H1 (cell line): ENCODE measurements around the gene BPI. TPM values are rescaled to one million over a fixed set of nuclear protein-coding genes. Genes with fewer than 3 reads are reported as not detected.

Source experiments
- CTCF ChIA-PET: fragments of 300-600 bp; sonication (Branson Sonifier 250); formaldehyde crosslinking; loops from one replicate; lab custom pipeline; 2021; ENCODE audit not compliant: partially characterized antibody; lab: Charles Lee
- POLR2A ChIA-PET: fragments of 300-600 bp; sonication (Branson Sonifier 250); formaldehyde crosslinking; loops from one replicate; lab custom pipeline; 2021; ENCODE audit warnings: inconsistent platforms; ENCODE audit not compliant: partially characterized antibody; lab: Charles Lee
- DNase-seq, 2 experiments: peaks; one replicate each; pipeline versions ENCODE4 v3.0.0 to v3.0.0-alpha.2; 2010 to 2022; ENCODE audit warnings: low spot score in 2 of 2, low read depth in 1 of 2, mixed read lengths in 1 of 2
- FAIRE-seq: peaks from 2 replicates; lab custom pipeline; 2011; peaks lifted over from hg19 to GRCh38; lab: Jason Lieb, UNC
- H2AFZ ChIP-seq: 2 replicates; pipeline ENCODE4 v1.8.1; 2012; ENCODE audit warnings: low read length, inconsistent platforms
- H2AK5ac ChIP-seq: 2 replicates; pipeline ENCODE4 v1.6.1; 2013; ENCODE audit warnings: low read depth, low read length
- H2BK120ac ChIP-seq: replicated peaks from 2 replicates; pipeline ENCODE3; 2013; ENCODE audit warnings: low read depth, low read length, inconsistent platforms
- H2BK12ac ChIP-seq: 2 replicates; pipeline ENCODE4 v1.6.1; 2013; ENCODE audit warnings: low read depth, low read length
- H2BK15ac ChIP-seq: 2 replicates; pipeline ENCODE4 v1.6.1; 2013; ENCODE audit warnings: low read length
- H2BK20ac ChIP-seq: 2 replicates; pipeline ENCODE4 v1.6.1; 2013; ENCODE audit warnings: low read length
- H2BK5ac ChIP-seq: 2 replicates; pipeline ENCODE4 v1.6.1; 2013; ENCODE audit warnings: low read depth, low read length
- H3K14ac ChIP-seq: 2 replicates; pipeline ENCODE4 v1.6.1; 2013; ENCODE audit warnings: inconsistent platforms; ENCODE audit not compliant: insufficient read length
- H3K18ac ChIP-seq: 2 replicates; pipeline ENCODE4 v1.6.1; 2013; ENCODE audit warnings: low read length; ENCODE audit errors: extremely low read depth
- H3K23ac ChIP-seq: 2 replicates; pipeline ENCODE4 v1.6.1; 2013; ENCODE audit warnings: inconsistent platforms; ENCODE audit not compliant: insufficient read length
- H3K23me2 ChIP-seq: 2 replicates; pipeline ENCODE4 v1.6.1; 2013; ENCODE audit warnings: low read depth, low read length
- H3K27ac ChIP-seq: 2 replicates; pipeline ENCODE4 v1.6.1; 2011; ENCODE audit warnings: low read depth, low read length, inconsistent platforms
- H3K27me3 ChIP-seq, 4 experiments: replicated peaks in 1 of 4; 1 replicate in 1 of 4; 2 replicates in 3 of 4; pipeline versions ENCODE4 v1.6.1 to v1.8.1; 2011 to 2013; ENCODE audit warnings: low read length in 3 of 4, mild to moderate bottlenecking in 3 of 4, inconsistent platforms in 2 of 4, mixed read lengths in 2 of 4, moderate library complexity in 1 of 4; ENCODE audit not compliant: control insufficient read depth in 3 of 4, insufficient read depth in 3 of 4; ENCODE audit errors: extremely low read depth in 1 of 4
- H3K36me3 ChIP-seq, 4 experiments: 2 replicates each; pipeline versions ENCODE4 v1.6.1 to v1.8.1; 2011 to 2013; ENCODE audit warnings: mild to moderate bottlenecking in 4 of 4, low read length in 3 of 4, moderate library complexity in 2 of 4, control low read depth in 1 of 4, inconsistent platforms in 1 of 4; ENCODE audit not compliant: insufficient read depth in 4 of 4, control insufficient read depth in 2 of 4
- H3K4ac ChIP-seq: replicated peaks from 2 replicates; pipeline ENCODE3; 2013; ENCODE audit warnings: low read length, low read depth, mixed read lengths, inconsistent platforms; ENCODE audit not compliant: insufficient read length
- H3K4me1 ChIP-seq, 4 experiments: replicated peaks in 1 of 4; 1 replicate in 1 of 4; 2 replicates in 3 of 4; pipeline versions ENCODE4 v1.6.1 to v1.8.1; 2011 to 2013; ENCODE audit warnings: low read length in 3 of 4, inconsistent platforms in 2 of 4, mixed read lengths in 1 of 4; ENCODE audit not compliant: insufficient read depth in 4 of 4, control insufficient read depth in 3 of 4
- H3K4me2 ChIP-seq, 2 experiments: 2 replicates each; pipeline versions ENCODE4 v1.6.1 to v1.8.1; 2011 to 2013; ENCODE audit warnings: low read depth in 2 of 2, low read length in 2 of 2, control low read depth in 1 of 2, inconsistent platforms in 1 of 2, mild to moderate bottlenecking in 1 of 2; ENCODE audit not compliant: insufficient read depth in 1 of 2
- H3K4me3 ChIP-seq, 4 experiments: fragments of 200-600, 300-600 bp in 1 of 4; sonication (generic), shearing (Covaris generic), sonication (Bioruptor Twin) in 1 of 4; 2 replicates each; pipeline versions ENCODE4 v1.5.1 to v1.8.1; 2011 to 2016; ENCODE audit warnings: low read length in 4 of 4, low read depth in 3 of 4, control low read depth in 2 of 4, inconsistent platforms in 2 of 4, mild to moderate bottlenecking in 2 of 4, mixed read lengths in 1 of 4, moderate library complexity in 1 of 4; ENCODE audit not compliant: insufficient read depth in 2 of 4; ENCODE audit errors: extremely low read depth in 1 of 4
- H3K56ac ChIP-seq: replicated peaks from 2 replicates; pipeline ENCODE3; 2013; ENCODE audit warnings: low read depth, mild to moderate bottlenecking, mixed read lengths, low read length, inconsistent platforms; ENCODE audit not compliant: insufficient read length
- H3K79me1 ChIP-seq: 2 replicates; pipeline ENCODE4 v1.6.1; 2013; ENCODE audit warnings: low read depth, low read length, control low read depth
- H3K79me2 ChIP-seq, 2 experiments: 2 replicates each; pipeline versions ENCODE4 v1.6.1 to v1.8.1; 2012 to 2013; ENCODE audit warnings: low read length in 2 of 2, mild to moderate bottlenecking in 2 of 2, inconsistent platforms in 1 of 2; ENCODE audit not compliant: insufficient read depth in 2 of 2, control insufficient read depth in 1 of 2
- H3K9ac ChIP-seq, 4 experiments: replicated peaks in 1 of 4; 1 replicate in 1 of 4; 2 replicates in 3 of 4; pipeline versions ENCODE4 v1.6.1 to v1.8.1; 2011 to 2013; ENCODE audit warnings: low read depth in 3 of 4, low read length in 3 of 4, control low read depth in 2 of 4, mild to moderate bottlenecking in 2 of 4, moderate library complexity in 2 of 4, inconsistent platforms in 1 of 4; ENCODE audit errors: extremely low read depth in 1 of 4
- H3K9me3 ChIP-seq, 2 experiments: 2 replicates each; pipeline versions ENCODE4 v1.6.1 to v1.8.1; 2012 to 2013; ENCODE audit warnings: mild to moderate bottlenecking in 2 of 2, moderate library complexity in 2 of 2, control low read depth in 1 of 2, inconsistent platforms in 1 of 2, low read depth in 1 of 2, low read length in 1 of 2, mixed read lengths in 1 of 2; ENCODE audit not compliant: insufficient read depth in 2 of 2
- H4K20me1 ChIP-seq, 2 experiments: replicated peaks in 1 of 2; 2 replicates each; pipeline versions ENCODE3 to v1.8.1; 2011 to 2013; ENCODE audit warnings: inconsistent platforms in 2 of 2, low read length in 2 of 2, mild to moderate bottlenecking in 1 of 2; ENCODE audit not compliant: insufficient read depth in 2 of 2, control insufficient read depth in 1 of 2
- H4K5ac ChIP-seq: 2 replicates; pipeline ENCODE4 v1.6.1; 2013; ENCODE audit warnings: low read length, low read depth, mixed read lengths, inconsistent platforms; ENCODE audit not compliant: insufficient read length
- H4K8ac ChIP-seq: 2 replicates; pipeline ENCODE4 v1.8.0; 2013; ENCODE audit warnings: mild to moderate bottlenecking, moderate library complexity, low read length, inconsistent platforms; ENCODE audit not compliant: insufficient read depth; ENCODE audit errors: extremely low read depth
- H4K91ac ChIP-seq: replicated peaks from 2 replicates; pipeline ENCODE3; 2013; ENCODE audit warnings: low read length, mixed read lengths, inconsistent platforms; ENCODE audit not compliant: insufficient read length
- ASH2L ChIP-seq: fragments of 200-600, 300-600 bp; sonication (generic); IDR thresholded peaks from one replicate; pipeline ENCODE4 v1.7.1; 2017; ENCODE audit warnings: low read length
- ATF2 ChIP-seq: IDR thresholded peaks from 2 replicates; pipeline ENCODE4 v1.6.1; 2012; ENCODE audit warnings: low read length, inconsistent platforms
- ATF3 ChIP-seq: IDR thresholded peaks from 2 replicates; pipeline ENCODE4 v1.6.1; 2011; ENCODE audit warnings: low read depth, mild to moderate bottlenecking, low read length; ENCODE audit not compliant: insufficient read depth
- BACH1 ChIP-seq: IDR thresholded peaks from 2 replicates; pipeline ENCODE4 v1.6.1; 2012; ENCODE audit warnings: low read length, improper control_type of control experiment
- GTF2F1 ChIP-seq: IDR thresholded peaks from 2 replicates; pipeline ENCODE4 v1.6.1; 2012; ENCODE audit warnings: low read depth, low read length, improper control_type of control experiment, borderline replicate concordance
- KDM1A ChIP-seq: fragments of 200-600, 300-600 bp; sonication (generic); IDR thresholded peaks from 2 replicates; pipeline ENCODE4 v1.7.1; 2016; ENCODE audit warnings: mild to moderate bottlenecking, low read length, borderline replicate concordance
- NANOG ChIP-seq: IDR thresholded peaks from 2 replicates; pipeline ENCODE4 v1.6.1; 2011; ENCODE audit warnings: low read length, low read depth, mild to moderate bottlenecking, inconsistent platforms; ENCODE audit not compliant: insufficient read depth, poor library complexity, severe bottlenecking
- POU5F1 ChIP-seq: IDR thresholded peaks from 2 replicates; pipeline ENCODE4 v1.6.1; 2011; ENCODE audit warnings: low read depth, mild to moderate bottlenecking, low read length, moderate library complexity
- SIRT6 ChIP-seq: IDR thresholded peaks from one replicate; pipeline ENCODE4 v1.7.1; 2012; ENCODE audit warnings: low read length, inconsistent platforms
- TAF7 ChIP-seq: optimal IDR thresholded peaks from 2 replicates; pipeline ENCODE3; 2011; ENCODE audit warnings: low read depth, mild to moderate bottlenecking, inconsistent platforms, low read length, moderate library complexity, borderline replicate concordance
- USF2 ChIP-seq: IDR thresholded peaks from 2 replicates; pipeline ENCODE4 v1.6.1; 2011; ENCODE audit warnings: low read length, improper control_type of control experiment
- WGBS, 2 experiments: shearing (Covaris generic) in 1 of 2; methylation state at CpG; one replicate each; pipeline versions ENCODE4 v1.1.6 to v1.1.7; 2013 to 2015; ENCODE audit warnings: low lambda C conversion rate in 2 of 2, mixed read lengths in 2 of 2, inconsistent platforms in 1 of 2, low coverage in 1 of 2, missing lambda C conversion rate in 1 of 2; ENCODE audit not compliant: insufficient replicate concordance in 2 of 2, insufficient coverage in 1 of 2, insufficient read length in 1 of 2; ENCODE audit errors: extremely low coverage in 1 of 2, missing lambda C conversion rate in 1 of 2; 5-methylcytosine and 5-hydroxymethylcytosine counted together
- polyA plus RNA-seq, 7 experiments: library from polyadenylated mRNA; depleted of rRNA in 3 of 7; stranded (reverse) in 5 of 7; unstranded in 2 of 7; fragments of >200 nt in 5 of 7; fragments of 200-250 nt in 2 of 7; gene quantifications; 1 replicate in 5 of 7; 2 replicates in 1 of 7; 4 replicates in 1 of 7; pipeline versions ENCODE4 v1.2.1 to v1.2.3, GENCODE V29; 2011 to 2013; ENCODE audit warnings: missing spikeins in 2 of 7, mixed read lengths in 2 of 7
- total RNA-seq: library from RNA; stranded (reverse); fragmentation: NEBNext Ultra II Directional; extraction: Animal tissue kit (Norgen Biotek cat#: 25700); gene quantifications from 2 replicates; pipeline ENCODE4 v1.2.1, GENCODE V29; 2021

BPI gene
- total and polyA plus RNA-seq, 2 of the 8 experiments (the other 6 are each of a cell fraction or from before 2014, with no cell fraction given) = not detected

- no peak overlapping the region for H2AK5ac ChIP-seq
- no peak overlapping the region for H3K27ac ChIP-seq
- no peak overlapping the region for H3K23ac ChIP-seq
- FAIRE-seq = no peak
- no peaks in the 10 kb centered on the region; a peak in 1 of 4 replicates for H3K9me3 ChIP-seq
- H2BK20ac ChIP-seq = no peak overlapping the region
- WGBS, 2 experiments = 93% methylated on average over 6 of the region's 6 CpGs; no CpG with 5 or more reads in 1 of the 2 experiments
- no peaks in the 10 kb centered on the region for H3K79me2 ChIP-seq
- no peak overlapping the region for H4K5ac ChIP-seq
- no peaks in the 10 kb centered on the region for H3K4me1 ChIP-seq
- H3K18ac ChIP-seq = no peak overlapping the region
- H2BK15ac ChIP-seq = no peak overlapping the region
- no peak overlapping the region for H4K8ac ChIP-seq
- H2BK5ac ChIP-seq = no peak overlapping the region
- no peaks in the 10 kb centered on the region for H3K23me2 ChIP-seq
- no peak for DNase-seq
- ChIA-PET CTCF (interaction anchor here (1.2 to 5.7 kb wide), 7 partner anchors 11 to 102 kb away, joined by 3 to 47 read pairs (median 12); no protein-coding TSS in a partner anchor), POLR2A (interaction anchor here (2.0 kb wide), 1 partner anchor 10 kb away, joined by 6 read pairs; no protein-coding TSS in a partner anchor)
- no peak overlapping the region for H3K9ac ChIP-seq
- no peak overlapping the region for H3K56ac ChIP-seq
- H3K27me3 ChIP-seq = no peaks in the 10 kb centered on the region; a peak in 1 of 7 replicates
- no peaks in the 10 kb centered on the region for H3K36me3 ChIP-seq
- H3K79me1 ChIP-seq = no peaks in the 10 kb centered on the region
- no peak overlapping the region for H3K4me2 ChIP-seq
- H3K14ac ChIP-seq = no peak overlapping the region
- H2BK12ac ChIP-seq = no peak overlapping the region
- no peak overlapping the region for H3K4ac ChIP-seq
- H4K91ac ChIP-seq = no peak overlapping the region
- H2BK120ac ChIP-seq = no peak overlapping the region
- no peak overlapping the region for H2AFZ ChIP-seq
- no peak overlapping the region for H3K4me3 ChIP-seq
- no peaks in the 10 kb centered on the region for H4K20me1 ChIP-seq
- TF ChIP-seq NANOG (no peak), ATF2 (no peak), TAF7 (no peak), USF2 (no peak), ATF3 (no peak), POU5F1 (no peak), SIRT6 (no peak), BACH1 (no peak), GTF2F1 (no peak), ASH2L (no peak), KDM1A (no peak)
These were observed 2.4 kb downstream of the BPI start for GRCh38 chr20:38306379-38306778.
